ENCODE data around the gene SNX13. TPM values are rescaled to one million over a fixed set of nuclear protein-coding genes. Genes with fewer than 3 reads are reported as not detected.

SNX13 gene
- total RNA-seq, 1 donor = 59.7 TPM

GRCh38 chr7:17915796-17916195 is 24.5 kb downstream of the SNX13 start:
- Histone ChIP-seq H3K27ac (ENCODE audit: low read depth, low read length) (no peak overlapping the region), H3K79me2 (ENCODE audit: insufficient read depth, low read length) (peaks cover 96% of the 10 kb centered on the region), H4K20me1 (ENCODE audit: insufficient read depth, low read length) (peaks cover 47% of the 10 kb centered on the region), H3K36me3 (ENCODE audit: insufficient read depth, low read length) (no peaks in the 10 kb centered on the region), H3K27me3 (ENCODE audit: insufficient read depth, low read length) (no peaks in the 10 kb centered on the region), H3K4me2 (ENCODE audit: insufficient read depth, low read length) (no peak overlapping the region), H3K4me1 (ENCODE audit: insufficient read depth, low read length) (peaks cover 3% of the 10 kb centered on the region), H2AFZ (ENCODE audit: low read length) (no peak overlapping the region), H3K4me3 (ENCODE audit: insufficient read depth, low read length) (no peak overlapping the region), H3K9me3 (ENCODE audit: low read depth, low read length) (no peaks in the 10 kb centered on the region)
- no peak for TF ChIP-seq CTCF (IDR thresholded peaks at IDR 0.05; ENCODE audit: extremely low read depth, low read depth, low read length)
- DNase-seq (ENCODE audit: insufficient read length, low spot score, missing footprints) = no peak

- Histone ChIP-seq H2AFZ (ENCODE audit: low read length) (no peak overlapping the region), H3K27me3 (ENCODE audit: insufficient read depth, low read length) (no peaks in the 10 kb centered on the region), H3K79me2 (ENCODE audit: insufficient read depth, low read length) (peaks cover 98% of the 10 kb centered on the region), H3K9me3 (ENCODE audit: low read depth, low read length) (no peaks in the 10 kb centered on the region), H4K20me1 (ENCODE audit: insufficient read depth, low read length) (peaks cover 46% of the 10 kb centered on the region), H3K4me3 (ENCODE audit: insufficient read depth, low read length) (no peak overlapping the region), H3K4me2 (ENCODE audit: insufficient read depth, low read length) (no peak overlapping the region), H3K36me3 (ENCODE audit: insufficient read depth, low read length) (no peaks in the 10 kb centered on the region), H3K27ac (ENCODE audit: low read depth, low read length) (no peak overlapping the region), H3K4me1 (ENCODE audit: insufficient read depth, low read length) (peaks cover 3% of the 10 kb centered on the region)
- TF ChIP-seq CTCF (IDR thresholded peaks at IDR 0.05; ENCODE audit: extremely low read depth, low read depth, low read length) = no peak
- DNase-seq (ENCODE audit: insufficient read length, low spot score, missing footprints) = no peak
Measured at GRCh38 chr7:17915168-17915567, 25.1 kb downstream of the SNX13 start.

- H3K27ac ChIP-seq (ENCODE audit: low read depth, low read length) = no peak overlapping the region
- peaks cover 46% of the 10 kb centered on the region for H4K20me1 ChIP-seq (ENCODE audit: insufficient read depth, low read length)
Measured at GRCh38 chr7:17913250-17913649, 27.0 kb downstream of the SNX13 start.

More at GRCh38 chr7:17913250-17913649, 27.0 kb downstream of the SNX13 start:
- Histone ChIP-seq H3K36me3 (ENCODE audit: insufficient read depth, low read length) (no peaks in the 10 kb centered on the region), H3K27me3 (ENCODE audit: insufficient read depth, low read length) (no peaks in the 10 kb centered on the region), H3K79me2 (ENCODE audit: insufficient read depth, low read length) (peaks cover 98% of the 10 kb centered on the region), H3K9me3 (ENCODE audit: low read depth, low read length) (no peaks in the 10 kb centered on the region), H2AFZ (ENCODE audit: low read length) (no peak overlapping the region), H3K4me3 (ENCODE audit: insufficient read depth, low read length) (no peak overlapping the region), H3K4me1 (ENCODE audit: insufficient read depth, low read length) (peaks cover 3% of the 10 kb centered on the region), H3K4me2 (ENCODE audit: insufficient read depth, low read length) (no peak overlapping the region)
- TF ChIP-seq CTCF (IDR thresholded peaks at IDR 0.05; ENCODE audit: extremely low read depth, low read depth, low read length) = no peak
- DNase-seq (ENCODE audit: insufficient read length, low spot score, missing footprints) = no peak

Measured in osteoblast (primary cell).